Measurements from ENCODE around the gene BACH2.

DNA sequence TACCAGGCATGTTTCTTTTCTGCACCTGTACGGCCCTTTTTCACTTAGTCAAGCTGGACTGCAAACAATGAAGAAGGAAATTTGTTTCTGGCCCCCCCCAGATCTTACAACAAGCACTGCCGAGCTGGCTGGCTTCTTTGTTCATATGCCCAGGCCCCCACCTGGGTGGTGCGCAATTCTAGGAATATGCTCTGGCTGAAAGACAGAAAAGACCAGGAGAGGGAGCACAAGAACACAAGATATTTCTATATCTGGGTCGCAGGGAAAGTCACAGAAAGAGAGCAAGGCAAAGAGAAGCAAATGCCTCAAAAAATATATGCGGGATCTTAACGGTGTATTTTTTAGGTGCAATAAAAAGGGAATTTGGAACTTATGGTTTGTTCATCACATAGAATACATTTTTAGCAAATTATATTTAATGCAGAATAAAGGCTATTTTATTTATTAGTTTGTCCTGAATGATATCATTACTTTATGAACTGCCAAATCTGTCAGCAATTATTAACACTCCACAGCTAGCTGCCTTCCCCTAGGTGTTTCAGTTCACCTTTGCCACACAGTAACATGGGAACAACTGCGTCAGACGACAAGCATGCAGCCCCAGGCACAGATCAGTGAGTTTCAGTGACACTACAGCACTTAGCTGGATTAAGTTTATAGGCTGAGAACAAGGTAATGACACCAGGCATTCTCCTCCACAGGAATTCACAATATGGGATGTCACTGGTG, 325.9 kb downstream of the BACH2 start:
- TF ChIP-seq, protein P1, sequence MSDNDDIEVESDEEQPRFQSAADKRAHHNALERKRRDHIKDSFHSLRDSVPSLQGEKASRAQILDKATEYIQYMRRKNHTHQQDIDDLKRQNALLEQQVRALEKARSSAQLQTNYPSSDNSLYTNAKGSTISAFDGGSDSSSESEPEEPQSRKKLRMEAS (IDR thresholded peaks at IDR 0.05; ENCODE audit: low read depth), result no peak
- no peak for TF ChIP-seq EZH2phosphoT487 (IDR thresholded peaks at IDR 0.05; ENCODE audit: borderline replicate concordance, low read depth)
- peak; percentile 95 for TF ChIP-seq RAD21 (IDR thresholded peaks at IDR 0.05; ENCODE audit: low read length)
- TF ChIP-seq TAF1 (IDR thresholded peaks at IDR 0.05; ENCODE audit: borderline replicate concordance, low read depth, low read length), result no peak
- peak; percentile 79 for TF ChIP-seq CTCF (IDR thresholded peaks at IDR 0.05)
- TF ChIP-seq SMC3 (IDR thresholded peaks at IDR 0.05; ENCODE audit: low read depth, low read length), result peak; percentile 90
- TF ChIP-seq RCOR1 (IDR thresholded peaks at IDR 0.05; ENCODE audit: low read length), result no peak
- no peak for TF ChIP-seq FOXJ3 (CRISPR knock-in tag; IDR thresholded peaks at IDR 0.05)
- TF ChIP-seq USF1 (IDR thresholded peaks at IDR 0.05; ENCODE audit: borderline replicate concordance, low read depth), result no peak
- no peak for TF ChIP-seq EP300 (IDR thresholded peaks at IDR 0.05; ENCODE audit: borderline replicate concordance in 1 of 2, low read depth in 1 of 2, low read length in 1 of 2)
- TF ChIP-seq ZBTB33 (IDR thresholded peaks at IDR 0.05; ENCODE audit: borderline replicate concordance, low read depth), result no peak
- TF ChIP-seq, protein P2, sequence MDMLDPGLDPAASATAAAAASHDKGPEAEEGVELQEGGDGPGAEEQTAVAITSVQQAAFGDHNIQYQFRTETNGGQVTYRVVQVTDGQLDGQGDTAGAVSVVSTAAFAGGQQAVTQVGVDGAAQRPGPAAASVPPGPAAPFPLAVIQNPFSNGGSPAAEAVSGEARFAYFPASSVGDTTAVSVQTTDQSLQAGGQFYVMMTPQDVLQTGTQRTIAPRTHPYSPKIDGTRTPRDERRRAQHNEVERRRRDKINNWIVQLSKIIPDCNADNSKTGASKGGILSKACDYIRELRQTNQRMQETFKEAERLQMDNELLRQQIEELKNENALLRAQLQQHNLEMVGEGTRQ (IDR thresholded peaks at IDR 0.05; ENCODE audit: borderline replicate concordance, low read depth, low read length), result no peak

Data from SK-N-SH (cell line).